HCT116 (cell line): ENCODE results near the gene LDB2. TPM values are rescaled to one million over a fixed set of nuclear protein-coding genes. Genes with fewer than 3 reads are reported as not detected.
"Not testable (repeated sequence)": the region's sequence is repeated elsewhere in the genome, so short reads cannot be mapped to it uniquely, and the experiment has no call there.

Experiments used
- ATAC-seq: fragments of 200-7000 bp; cut with Tn5 transposase; 2 replicates; pipeline ENCODE4 v1.9.1; 2020; ENCODE audit warnings: mild to moderate bottlenecking, moderate library complexity
- BruUV-seq: library from RNA; stranded (reverse); fragments of 400-500 nt; replicated peaks from 2 replicates; lab custom pipeline; 2021; lab: Mats Ljungman, UMichigan
- CTCF ChIA-PET: fragments of 300-600 bp; sonication (Branson Sonifier 250); formaldehyde crosslinking; loops from one replicate; lab custom pipeline; 2021; ENCODE audit warnings: antibody characterized with exemption; lab: Charles Lee
- POLR2A ChIA-PET: fragments of 300-600, 350-600 bp; sonication (Branson Sonifier 250); formaldehyde crosslinking; loops from one replicate; lab custom pipeline; 2021; ENCODE audit warnings: antibody characterized with exemption; lab: Charles Lee
- RAD21 ChIA-PET, 2 experiments: fragments of 300-600 bp; sonication (Branson Sonifier 250); formaldehyde crosslinking; loops; one replicate each; lab custom pipeline; 2023; ENCODE audit warnings: low total read pairs in 2 of 2; ENCODE audit not compliant: uncharacterized antibody in 2 of 2, unreplicated experiment in 2 of 2, low non-redundant PET in 1 of 2; lab: Charles Lee
- DNase-seq: peaks from one replicate; pipeline ENCODE4 v3.0.0-alpha.2; 2010; ENCODE audit warnings: low read depth, low spot score
- H2AFZ ChIP-seq: fragments of 200-600 bp; shearing (Covaris generic), sonication (generic); 2 replicates; pipeline ENCODE4 v1.6.1; 2017; ENCODE audit warnings: low read depth, mixed run types, mixed read lengths, antibody characterized with exemption, low read length; ENCODE audit not compliant: poor library complexity, severe bottlenecking
- H3K27ac ChIP-seq: 2 replicates; pipeline ENCODE4 v1.5.1; 2012; ENCODE audit warnings: low read depth, low read length
- H3K27me3 ChIP-seq: fragments of 200-600 bp; sonication (generic); 2 replicates; pipeline ENCODE4 v1.6.1; 2016; ENCODE audit warnings: mixed run types, low read length, mixed read lengths; ENCODE audit not compliant: insufficient read depth
- H3K36me3 ChIP-seq, 2 experiments: fragments of 200-500 bp in 1 of 2; fragments of 200-600 bp in 1 of 2; sonication (Bioruptor generic) in 1 of 2; sonication (generic) in 1 of 2; 2 replicates each; pipeline versions ENCODE4 v1.5.1 to v1.6.1; 2014 to 2016; ENCODE audit warnings: low read length in 2 of 2, inconsistent platforms in 1 of 2, mixed read lengths in 1 of 2, mixed run types in 1 of 2; ENCODE audit not compliant: insufficient read depth in 2 of 2, control insufficient read depth in 1 of 2
- H3K4me1 ChIP-seq, 2 experiments: fragments of 200-600 bp in 1 of 2; sonication (generic) in 1 of 2; 2 replicates each; pipeline versions ENCODE4 v1.5.1 to v1.6.1; 2012 to 2017; ENCODE audit warnings: low read length in 2 of 2, inconsistent platforms in 1 of 2, mild to moderate bottlenecking in 1 of 2, mixed read lengths in 1 of 2, mixed run types in 1 of 2, moderate library complexity in 1 of 2; ENCODE audit not compliant: insufficient read depth in 2 of 2, control insufficient read depth in 1 of 2
- H3K4me2 ChIP-seq: fragments of 200-600 bp; sonication (generic); 2 replicates; pipeline ENCODE4 v1.6.1; 2017; ENCODE audit warnings: mixed run types, low read length, mixed read lengths
- H3K4me3 ChIP-seq, 2 experiments: fragments of 200-600 bp in 1 of 2; sonication (generic) in 1 of 2; replicated peaks in 1 of 2; 2 replicates each; pipeline ENCODE4 v1.5.1; 2011 to 2016; ENCODE audit warnings: low read length in 2 of 2, control low read depth in 1 of 2, low read depth in 1 of 2, mild to moderate bottlenecking in 1 of 2, mixed read lengths in 1 of 2, mixed run types in 1 of 2
- H3K79me2 ChIP-seq: fragments of 200-600 bp; sonication (generic); 2 replicates; pipeline ENCODE4 v1.6.1; 2017; ENCODE audit warnings: mild to moderate bottlenecking, mixed run types, low read length, moderate library complexity, mixed read lengths; ENCODE audit not compliant: insufficient read depth
- H3K9ac ChIP-seq: fragments of 200-600 bp; sonication (generic); 2 replicates; pipeline ENCODE4 v1.6.1; 2016; ENCODE audit warnings: low read length, mixed read lengths
- H3K9me2 ChIP-seq: fragments of 200-600 bp; sonication (generic), shearing (Covaris generic); 2 replicates; pipeline ENCODE4 v1.6.1; 2017; ENCODE audit warnings: mixed run types, mild to moderate bottlenecking, moderate library complexity; ENCODE audit not compliant: insufficient read depth
- H3K9me3 ChIP-seq, 2 experiments: fragments of 200-500 bp in 1 of 2; fragments of 200-600 bp in 1 of 2; sonication (Bioruptor generic) in 1 of 2; sonication (generic) in 1 of 2; 2 replicates each; pipeline ENCODE4 v1.6.1; 2014 to 2017; ENCODE audit warnings: low read length in 2 of 2, mixed read lengths in 2 of 2, inconsistent platforms in 1 of 2, low read depth in 1 of 2, mild to moderate bottlenecking in 1 of 2, mixed run types in 1 of 2, moderate library complexity in 1 of 2; ENCODE audit not compliant: control insufficient read depth in 1 of 2, insufficient read depth in 1 of 2
- H4K20me1 ChIP-seq: fragments of 200-600 bp; sonication (generic), shearing (Covaris generic); 2 replicates; pipeline ENCODE4 v1.6.1; 2017; ENCODE audit warnings: mixed run types, mild to moderate bottlenecking, moderate library complexity; ENCODE audit not compliant: insufficient read depth
- ATF3 ChIP-seq: IDR thresholded peaks from 2 replicates; pipeline ENCODE4 v1.6.1; 2012
- CBX3 ChIP-seq: IDR thresholded peaks from 2 replicates; pipeline ENCODE4 v1.6.1; 2012; ENCODE audit warnings: low read depth
- CTCF ChIP-seq, 3 experiments: fragments of 200-600 bp in 1 of 3; sonication (generic) in 1 of 3; IDR thresholded peaks in 2 of 3; conservative IDR thresholded peaks in 1 of 3; 2 replicates each; pipeline ENCODE4 v1.5.1; 2012 to 2017; ENCODE audit warnings: low read depth in 2 of 3, low read length in 2 of 3, antibody characterized with exemption in 1 of 3, borderline replicate concordance in 1 of 3, control low read depth in 1 of 3, mild to moderate bottlenecking in 1 of 3, mixed read lengths in 1 of 3, mixed run types in 1 of 3, moderate library complexity in 1 of 3; ENCODE audit not compliant: insufficient read depth in 1 of 3
- ELF1 ChIP-seq: IDR thresholded peaks from 2 replicates; pipeline ENCODE4 v1.6.1; 2012; ENCODE audit warnings: low read depth, borderline replicate concordance
- EZH2 ChIP-seq: fragments of 200-600 bp; sonication (generic); IDR thresholded peaks from 2 replicates; pipeline ENCODE4 v1.6.1; 2017; ENCODE audit warnings: antibody characterized with exemption, mixed run types
- EZH2phosphoT487 ChIP-seq: fragments of 200-600 bp; IDR thresholded peaks from 2 replicates; pipeline ENCODE4 v1.6.1; 2018; ENCODE audit warnings: antibody characterized with exemption, borderline replicate concordance
- FOSL1 ChIP-seq: IDR thresholded peaks from 2 replicates; pipeline ENCODE4 v1.6.1; 2012; ENCODE audit warnings: low read depth
- MAX ChIP-seq: IDR thresholded peaks from 2 replicates; pipeline ENCODE4 v1.6.1; 2012
- POLR2A ChIP-seq: IDR thresholded peaks from 2 replicates; pipeline ENCODE4 v1.7.0; 2011; ENCODE audit warnings: borderline replicate concordance; ENCODE audit not compliant: insufficient read depth, insufficient read length; ENCODE audit errors: extremely low read depth
- POLR2AphosphoS5 ChIP-seq: IDR thresholded peaks from 2 replicates; pipeline ENCODE4 v1.6.1; 2011; ENCODE audit warnings: mild to moderate bottlenecking, low read depth, low read length, moderate library complexity
- RAD21 ChIP-seq: IDR thresholded peaks from 2 replicates; pipeline ENCODE4 v1.6.1; 2012; ENCODE audit warnings: low read depth, mild to moderate bottlenecking
- REST ChIP-seq: IDR thresholded peaks from 2 replicates; pipeline ENCODE4 v1.6.1; 2012; ENCODE audit warnings: low read depth
- SIN3A ChIP-seq: IDR thresholded peaks from 2 replicates; pipeline ENCODE4 v1.6.1; 2012; ENCODE audit warnings: low read depth
- SP1 ChIP-seq: IDR thresholded peaks from 2 replicates; pipeline ENCODE4 v1.6.1; 2012; ENCODE audit warnings: low read depth
- YY1 ChIP-seq: IDR thresholded peaks from 2 replicates; pipeline ENCODE4 v1.6.1; 2011; ENCODE audit warnings: low read length, low read depth, moderate library complexity, mild to moderate bottlenecking; ENCODE audit not compliant: insufficient replicate concordance; ENCODE audit errors: extremely low read depth
- ZFX ChIP-seq: fragments of 450-650 bp; IDR thresholded peaks from 2 replicates; pipeline ENCODE4 v1.6.1; 2017
- ZNF274 ChIP-seq: fragments of 200-500 bp; sonication (Bioruptor generic); IDR thresholded peaks from 2 replicates; pipeline ENCODE4 v1.6.1; 2014; ENCODE audit warnings: mild to moderate bottlenecking, low read depth, low read length, inconsistent platforms
- intact Hi-C: fragments of 100-400 bp; cut with micrococcal nuclease; formaldehyde crosslinking; loops from 2 replicates; pipeline ENCODE4 v1.10.0; 2022
- total RNA-seq: library from RNA; stranded (reverse); gene quantifications from one replicate; pipeline ENCODE4 v1.2.1, GENCODE V29; 2021; ENCODE audit not compliant: unreplicated experiment

LDB2 gene
- total RNA-seq, 1 experiment from 2014 or later: 0.12 TPM

GRCh38 chr4:16926214-16926613 lies 27.8 kb upstream of the LDB2 start:
- no peaks in the 10 kb centered on the region for H3K36me3 ChIP-seq
- no TSS peak for BruUV-seq
- no peak for TF ChIP-seq YY1
- no peak for TF ChIP-seq POLR2AphosphoS5
- no peak for TF ChIP-seq CBX3
- no peak for TF ChIP-seq EZH2phosphoT487
- no peak for TF ChIP-seq ATF3
- TF ChIP-seq ZFX: no peak
- TF ChIP-seq ZNF274: no peak
- TF ChIP-seq CTCF (IDR thresholded peaks at IDR 0.05 in 2 of 3, conservative IDR thresholded peaks at IDR 0.05 in 1 of 3; ENCODE audit: borderline replicate concordance in 1 of 3, insufficient read depth in 1 of 3, low read depth in 2 of 3, low read length in 2 of 3): no peak
- no peak for TF ChIP-seq EZH2
- TF ChIP-seq SIN3A: no peak
- TF ChIP-seq RAD21: no peak
- TF ChIP-seq FOSL1: no peak
- no peak for TF ChIP-seq MAX
- no peak for TF ChIP-seq REST
- TF ChIP-seq SP1: no peak
- TF ChIP-seq ELF1: no peak
- TF ChIP-seq POLR2A: no peak
- no peak overlapping the region for H2AFZ ChIP-seq
- no peaks in the 10 kb centered on the region; a peak in 1 of 4 replicates for H3K9me3 ChIP-seq
- ChIA-PET POLR2A (no interaction called here), CTCF (interaction anchor here (1.3 to 2.3 kb wide), 2 partner anchors 9 to 522 kb away, joined by 3 to 13 read pairs; no protein-coding TSS in a partner anchor), RAD21 (no interaction called here)
- H3K79me2 ChIP-seq: no peaks in the 10 kb centered on the region
- no peak overlapping the region for H3K9ac ChIP-seq
- H3K4me3 ChIP-seq: no peak overlapping the region
- H4K20me1 ChIP-seq: no peaks in the 10 kb centered on the region
- no peak overlapping the region for H3K27ac ChIP-seq
- no peaks in the 10 kb centered on the region for H3K4me1 ChIP-seq
- intact Hi-C loops: no loop called here
- no peak for ATAC-seq
- H3K9me2 ChIP-seq: no peaks in the 10 kb centered on the region
- peaks cover 24% of the 10 kb centered on the region; the same call in 1 of the 2 replicates for H3K27me3 ChIP-seq
- no peak for DNase-seq
- H3K4me2 ChIP-seq: no peak overlapping the region

GRCh38 chr4:16918716-16919115 lies 20.3 kb upstream of the LDB2 start:
- intact Hi-C loops: loop anchor here (10.0 kb wide), 1 partner anchor 196 kb away; no protein-coding TSS in a partner anchor

More at GRCh38 chr4:16918716-16919115, 20.3 kb upstream of the LDB2 start:
- H3K27me3 ChIP-seq, H3K9ac ChIP-seq, H3K79me2 ChIP-seq, H3K9me3 ChIP-seq, ATAC-seq, H3K4me1 ChIP-seq, POLR2A ChIA-PET, H4K20me1 ChIP-seq, H3K4me3 ChIP-seq, DNase-seq, H2AFZ ChIP-seq, H3K27ac ChIP-seq, CTCF ChIA-PET, BruUV-seq, H3K9me2 ChIP-seq, RAD21 ChIA-PET, H3K4me2 ChIP-seq, H3K36me3 ChIP-seq: not testable (repeated sequence)
